ENCODE measurements around the gene PLCXD1. TPM values are rescaled to one million over a fixed set of nuclear protein-coding genes. Genes with fewer than 3 reads are reported as not detected.

The PLCXD1 gene
- total and polyA plus RNA-seq, 12 donors, result 1.2 to 14.5 (median 6.5) TPM

DNA sequence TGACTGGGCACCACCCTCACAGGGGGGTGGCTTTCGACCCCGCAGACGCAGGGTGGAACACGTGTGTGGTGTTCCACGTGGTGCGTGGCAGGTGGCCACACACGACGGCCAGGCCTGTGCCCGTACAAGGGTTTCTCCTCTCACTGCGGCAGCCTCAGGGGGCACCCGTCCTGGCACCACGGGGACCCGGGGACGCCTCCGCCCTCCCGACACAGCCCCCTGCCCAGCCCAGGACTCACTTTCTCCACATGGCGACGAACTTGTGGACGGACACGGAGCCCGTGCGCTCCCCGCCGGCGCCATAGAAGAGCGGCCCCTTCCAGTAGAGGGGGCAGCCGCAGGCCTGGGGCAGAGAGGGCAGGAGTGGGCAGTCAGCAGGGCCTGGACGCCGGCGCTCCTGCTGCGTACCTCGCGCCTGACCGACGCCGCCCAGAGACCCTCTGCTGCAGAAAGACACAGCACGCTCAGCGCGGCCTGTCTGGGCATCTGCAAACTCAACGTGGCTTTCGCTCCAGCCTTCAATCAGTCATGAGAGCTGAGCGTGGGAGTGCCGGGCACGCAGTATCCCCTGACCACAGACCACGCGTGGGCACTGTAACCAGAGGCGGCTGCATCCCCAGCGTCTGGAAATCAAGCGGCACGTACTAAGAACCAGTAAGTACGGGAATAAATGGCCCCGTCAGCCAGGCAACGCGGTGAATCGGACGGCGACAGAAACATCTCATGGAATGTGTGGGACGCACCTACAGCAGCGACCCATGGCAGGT lies 66.4 kb downstream of the PLCXD1 start:
- intact Hi-C loops (cut with DNase I), result no loop called here
- Histone ChIP-seq H3K9me3 (replicated peaks in 1 of 3) (no peaks in the 10 kb centered on the region), H3K4me3 (no peak overlapping the region), H3K36me3 (replicated peaks in 1 of 2) (no peaks in the 10 kb centered on the region), H3K27ac (no peak overlapping the region), H3K4me1 (replicated peaks in 1 of 2) (peaks cover 3 to 11% of the 10 kb centered on the region in 2 donors), H3K27me3 (no peaks in the 10 kb centered on the region)
- no peak for DNase-seq
- WGBS, 4 donors, result 96 to 98% (median 98%) methylated on average over 29 to 59 of the region's 59 CpGs
- no peak for TF ChIP-seq POLR2A (IDR thresholded peaks at IDR 0.05)
- no peak for TF ChIP-seq CTCF (IDR thresholded peaks at IDR 0.05)

DNA sequence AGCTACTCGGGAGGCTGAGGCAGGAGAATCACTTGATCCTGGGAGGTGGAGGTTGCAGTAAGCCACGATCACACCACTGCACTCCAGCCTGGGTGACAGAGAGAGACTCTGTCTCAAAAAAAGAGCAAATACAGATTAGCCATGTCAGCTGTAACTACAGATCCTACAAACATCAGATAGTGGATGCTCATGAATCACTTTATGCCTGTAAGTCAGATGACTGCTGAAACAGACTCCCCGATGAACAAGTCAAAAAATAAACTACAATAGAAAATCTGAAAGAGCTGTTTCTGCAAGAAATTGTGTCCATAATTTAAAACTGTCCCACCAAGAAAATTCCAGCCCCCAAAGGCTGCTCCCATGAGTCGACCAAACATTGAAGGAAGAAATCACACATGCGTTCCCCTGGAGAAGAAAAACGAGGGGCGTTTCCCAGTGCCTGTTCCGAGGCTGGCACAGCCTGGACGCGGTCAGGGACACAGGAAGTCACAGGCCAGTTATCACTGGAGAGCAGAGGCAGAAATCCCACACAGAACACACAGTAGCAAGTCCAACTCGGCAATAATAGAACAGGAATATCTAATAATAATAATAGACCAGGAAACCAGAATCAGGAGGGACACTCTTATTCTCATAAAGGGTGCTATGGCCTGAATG lies 67.4 kb downstream of the PLCXD1 start:
- WGBS, 4 donors, result 31 to 39% (median 36%) methylated on average over 11 of the region's 11 CpGs
- no peak overlapping the region for H3K4me3 ChIP-seq
- intact Hi-C loops (cut with DNase I), result no loop called here
- no peaks in the 10 kb centered on the region for H3K27me3 ChIP-seq
- H3K4me1 ChIP-seq (replicated peaks in 1 of 2), result peaks cover 3 to 11% of the 10 kb centered on the region in 2 donors
- DNase-seq, result peak in 5 of 7 donors; percentile 56 to 69 (median 66)
- TF ChIP-seq POLR2A (IDR thresholded peaks at IDR 0.05) (no peak), CTCF (IDR thresholded peaks at IDR 0.05) (no peak)
- H3K36me3 ChIP-seq (replicated peaks in 1 of 2), result no peaks in the 10 kb centered on the region
- no peaks in the 10 kb centered on the region for H3K9me3 ChIP-seq (replicated peaks in 1 of 3)
- H3K27ac ChIP-seq, result peak overlapping the region in 4 of 5 donors; percentile 50 to 88 (median 76)

DNA sequence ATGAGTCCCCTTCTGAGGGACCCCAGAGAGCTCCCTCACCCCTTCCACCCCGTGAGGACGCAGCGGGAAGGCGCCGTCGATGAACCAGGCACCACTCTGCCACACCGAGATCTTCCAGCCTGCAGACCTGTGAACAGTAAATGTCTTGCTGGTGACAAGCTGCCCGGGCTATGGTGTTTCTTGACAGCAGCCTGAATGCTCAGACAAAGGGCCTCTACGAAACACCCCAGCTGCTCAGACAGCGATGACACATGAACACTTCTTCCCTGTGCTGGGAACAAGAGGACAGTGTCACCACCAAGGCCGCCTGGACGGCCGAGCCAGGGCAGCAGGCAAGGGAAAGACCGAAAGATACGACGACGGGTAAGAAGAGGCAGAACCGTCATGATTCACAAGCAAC lies 68.0 kb downstream of the PLCXD1 start:
- intact Hi-C loops (cut with DNase I), result no loop called here
- H3K36me3 ChIP-seq (replicated peaks in 1 of 2), result no peaks in the 10 kb centered on the region
- peaks cover 3 to 11% of the 10 kb centered on the region in 2 donors for H3K4me1 ChIP-seq (replicated peaks in 1 of 2)
- 44 to 73% (median 54%) methylated on average over 13 to 18 of the region's 18 CpGs for WGBS, 4 donors
- peak overlapping the region in 4 of 5 donors; percentile 50 to 88 (median 76) for H3K27ac ChIP-seq
- no peaks in the 10 kb centered on the region for H3K27me3 ChIP-seq
- H3K4me3 ChIP-seq, result peak overlapping the region in 1 of 4 donors; percentile 23
- TF ChIP-seq CTCF (IDR thresholded peaks at IDR 0.05), result no peak
- TF ChIP-seq POLR2A (IDR thresholded peaks at IDR 0.05), result peak in 1 of 2 donors; percentile 45
- H3K9me3 ChIP-seq (replicated peaks in 1 of 3), result no peaks in the 10 kb centered on the region
- peak in 6 of 7 donors; percentile 68 to 88 (median 84) for DNase-seq

DNA sequence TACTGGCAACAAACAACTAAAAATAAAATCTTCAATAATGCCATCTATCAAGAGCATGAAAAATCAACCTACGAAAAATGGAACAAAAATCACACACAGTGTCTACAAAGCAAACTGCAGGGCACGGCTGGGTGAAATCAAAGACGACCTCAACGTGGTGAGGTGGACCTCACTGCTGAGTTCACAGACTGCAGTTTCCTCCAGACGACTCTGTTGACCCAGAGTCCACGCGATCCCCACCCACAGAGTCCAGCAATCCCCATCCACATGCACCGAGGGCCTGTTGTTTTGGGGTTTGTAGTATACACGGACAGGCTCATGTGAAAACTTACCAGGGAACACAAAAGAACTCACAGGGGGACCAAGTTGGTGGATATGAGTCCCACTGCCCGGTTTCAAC lies 68.5 kb downstream of the PLCXD1 start:
- no peaks in the 10 kb centered on the region for H3K9me3 ChIP-seq (replicated peaks in 1 of 3)
- 83 to 91% (median 86%) methylated on average over 10 of the region's 10 CpGs for WGBS, 4 donors
- peak overlapping the region in 3 of 5 donors; percentile 67 to 88 (median 86) for H3K27ac ChIP-seq
- intact Hi-C loops (cut with DNase I), result no loop called here
- no peaks in the 10 kb centered on the region for H3K36me3 ChIP-seq (replicated peaks in 1 of 2)
- H3K27me3 ChIP-seq, result no peaks in the 10 kb centered on the region
- peak overlapping the region in 1 of 4 donors; percentile 23 for H3K4me3 ChIP-seq
- H3K4me1 ChIP-seq (replicated peaks in 1 of 2), result peaks cover 3 to 11% of the 10 kb centered on the region in 2 donors
- TF ChIP-seq POLR2A (IDR thresholded peaks at IDR 0.05), result no peak
- no peak for TF ChIP-seq CTCF (IDR thresholded peaks at IDR 0.05)
- no peak for DNase-seq
